HG02981 (cell line): ENCODE measurements around the gene ACCSL.

Experiments used
- ATAC-seq: cut with Tn5 transposase; IDR thresholded peaks from one replicate; pipeline ENCODE4 v1.9.1; 2021; ENCODE audit warnings: mild to moderate bottlenecking, moderate library complexity; ENCODE audit not compliant: unreplicated experiment

The ACCSL gene

DNA sequence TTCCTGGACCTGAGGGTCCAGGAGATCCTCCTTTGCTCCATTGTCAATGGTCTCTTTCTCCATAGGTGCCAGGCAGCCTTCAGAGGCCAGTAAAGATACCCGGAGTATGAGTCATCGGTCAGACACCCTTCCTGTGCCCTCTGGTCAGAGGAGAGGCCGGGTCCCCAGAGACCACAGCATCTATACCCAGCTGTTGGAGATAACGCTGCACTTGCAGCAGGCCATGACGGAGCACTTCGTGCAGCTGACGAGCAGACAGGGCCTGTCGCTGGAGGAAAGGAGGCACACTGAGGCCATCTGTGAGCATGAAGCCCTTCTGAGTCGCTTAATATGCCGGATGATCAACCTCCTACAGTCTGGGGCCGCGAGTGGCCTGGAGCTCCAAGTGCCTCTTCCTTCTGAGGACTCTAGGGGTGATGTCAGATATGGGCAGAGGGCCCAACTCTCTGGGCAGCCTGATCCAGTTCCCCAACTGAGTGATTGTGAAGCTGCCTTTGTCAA is at the start of gene ACCSL:
Gene ACCSL, plus strand, starts transcription at position 51 of the 501 bp plus-strand sequence. Its CDS starts 56 bp downstream, at position 107.
- ATAC-seq: no peak

DNA sequence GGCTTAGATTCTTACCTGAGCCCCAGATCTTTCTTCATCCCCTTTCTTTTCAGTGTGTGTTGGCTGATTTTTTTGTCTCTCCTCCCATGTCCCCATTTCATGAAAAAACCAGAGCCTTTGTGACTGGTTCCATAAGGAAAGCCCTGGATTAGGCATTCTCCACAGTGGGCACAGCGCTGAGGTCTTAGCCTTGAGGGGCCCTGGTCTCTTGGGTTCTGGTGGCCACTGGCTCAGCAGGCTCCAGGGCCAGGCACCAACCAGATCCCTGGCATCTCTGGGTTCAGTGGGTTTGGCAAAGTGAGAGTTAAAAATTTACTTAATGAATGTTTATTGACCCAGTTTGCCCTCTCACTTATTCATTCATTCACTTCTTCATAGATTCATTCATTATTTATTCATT is 49.5 kb upstream of the ACCSL start:
- ATAC-seq: no peak

DNA sequence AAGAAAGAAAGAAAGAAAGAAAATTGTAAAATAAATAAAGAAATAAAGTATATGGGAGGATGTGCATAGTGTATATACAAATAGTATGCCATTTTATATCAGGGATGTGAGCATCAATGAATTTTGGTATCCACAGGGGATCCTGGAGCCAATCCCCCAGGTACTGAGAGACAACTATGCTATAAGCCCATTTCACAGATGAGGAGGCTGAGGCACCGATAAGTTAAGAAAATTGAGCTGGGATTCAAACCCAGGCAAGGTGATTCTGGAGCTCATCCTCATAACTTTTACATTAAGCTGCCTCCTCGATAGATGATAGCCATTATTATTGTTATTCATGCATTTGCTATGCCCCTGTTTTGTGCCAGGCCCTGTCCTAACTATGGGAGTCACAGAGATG is 47.0 kb upstream of the ACCSL start:
- no peak for ATAC-seq

DNA sequence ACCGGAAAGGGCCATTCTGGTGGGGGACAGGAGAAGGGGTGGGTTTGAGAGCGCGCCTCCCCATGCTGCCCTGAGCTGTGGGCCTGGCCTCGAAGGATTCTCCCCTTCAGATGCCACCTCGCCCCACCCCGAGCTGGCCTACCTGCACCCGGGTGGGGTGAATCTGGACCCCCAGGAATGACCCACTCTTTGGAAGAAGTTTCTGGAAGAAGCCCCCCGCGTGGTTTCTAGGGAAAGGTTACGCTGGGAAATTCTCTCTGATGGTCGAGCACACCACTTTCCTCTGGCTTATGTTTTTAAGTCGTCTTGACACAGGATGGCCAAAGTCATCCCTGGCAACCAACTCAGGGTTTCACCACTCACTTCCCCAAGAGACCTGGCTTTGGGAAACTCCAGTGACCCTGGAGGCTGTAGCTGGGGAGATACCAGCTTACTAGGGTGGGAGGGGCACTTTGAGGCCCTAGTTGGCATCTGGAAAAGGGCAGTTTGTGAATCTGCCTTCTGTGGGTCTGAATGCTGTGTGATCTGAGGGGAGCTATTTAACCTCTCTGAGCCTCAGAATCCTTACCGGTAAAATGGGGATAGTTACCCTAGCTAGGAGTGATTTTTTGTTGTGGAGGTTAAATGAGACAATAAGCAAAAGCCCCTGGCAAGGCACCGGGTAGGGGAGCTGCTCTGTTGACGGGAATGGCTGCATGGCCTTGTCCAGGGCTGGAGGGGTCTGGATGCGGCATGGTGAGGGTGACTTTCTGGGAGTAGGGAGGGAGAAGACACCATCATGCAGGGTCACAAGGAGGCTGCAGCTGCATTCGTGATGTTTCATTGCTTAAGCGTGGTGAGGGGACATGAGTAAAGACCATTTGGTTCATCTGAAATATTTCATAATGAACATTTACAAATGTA is 45.3 kb upstream of the ACCSL start:
- ATAC-seq: no peak

DNA sequence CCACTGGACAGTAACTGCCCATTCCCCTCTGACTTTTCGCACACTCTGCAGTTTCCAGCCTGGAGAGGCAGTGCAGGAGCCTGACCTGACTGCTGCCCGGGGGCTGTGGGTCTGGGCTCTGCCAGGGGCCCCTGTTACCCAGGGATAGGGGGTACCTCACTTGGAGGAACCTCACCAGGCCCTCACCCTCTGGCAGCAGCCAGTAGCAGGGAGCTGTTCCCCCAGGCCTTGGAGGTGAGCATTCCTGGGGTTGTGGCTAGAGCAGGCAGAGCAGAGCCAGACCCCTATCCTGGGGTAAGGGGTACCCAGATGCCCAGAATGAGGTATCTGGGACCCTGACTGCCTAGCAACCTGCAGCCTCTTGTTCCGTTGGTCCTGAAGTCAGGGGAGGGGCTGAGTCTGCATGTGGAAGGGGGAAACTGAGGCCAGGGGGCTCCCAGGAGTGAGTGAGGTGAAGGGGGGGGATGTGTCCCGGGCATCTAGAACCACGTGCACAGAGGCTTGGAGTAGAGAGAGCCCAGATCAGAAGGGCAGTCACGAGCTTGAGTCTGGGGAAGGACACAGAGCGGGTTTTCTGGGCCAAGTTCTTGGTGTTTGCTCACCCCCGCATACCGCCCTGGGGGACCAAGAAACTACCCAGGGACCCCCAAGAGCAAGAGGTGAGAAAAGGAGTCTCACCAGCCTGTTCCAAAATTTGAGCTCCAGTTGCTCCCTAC is 43.9 kb upstream of the ACCSL start:
- no peak for ATAC-seq

DNA sequence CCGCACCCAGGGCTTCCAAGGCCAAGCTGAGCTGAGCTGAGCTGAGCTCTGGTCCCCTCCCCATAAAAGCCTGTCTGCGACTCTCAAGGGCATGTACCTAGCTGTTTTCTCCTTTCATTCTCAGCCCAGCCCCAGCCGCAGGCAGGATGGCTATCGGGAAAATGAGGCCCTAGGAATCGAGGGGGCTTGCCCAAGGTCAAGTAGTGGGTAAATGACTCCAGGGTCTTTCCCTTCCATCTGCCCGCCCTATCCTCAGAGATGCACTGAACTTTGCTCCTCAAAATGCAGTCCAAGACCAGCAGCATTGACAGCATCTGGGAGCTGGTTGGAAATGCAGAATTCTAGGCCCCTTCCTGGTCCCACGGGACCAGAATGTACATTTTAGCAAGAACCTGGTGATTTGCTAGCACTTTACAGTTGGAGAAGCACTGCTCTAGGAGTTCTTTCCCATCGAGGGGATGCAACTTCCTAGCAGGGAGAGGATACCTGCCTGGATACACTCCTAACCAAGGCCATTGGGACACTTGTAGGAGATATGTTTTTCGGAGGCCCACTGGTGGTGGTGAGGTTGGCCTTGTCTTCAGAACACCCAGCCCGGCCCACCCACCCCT is 43.2 kb upstream of the ACCSL start:
- ATAC-seq: no peak

DNA sequence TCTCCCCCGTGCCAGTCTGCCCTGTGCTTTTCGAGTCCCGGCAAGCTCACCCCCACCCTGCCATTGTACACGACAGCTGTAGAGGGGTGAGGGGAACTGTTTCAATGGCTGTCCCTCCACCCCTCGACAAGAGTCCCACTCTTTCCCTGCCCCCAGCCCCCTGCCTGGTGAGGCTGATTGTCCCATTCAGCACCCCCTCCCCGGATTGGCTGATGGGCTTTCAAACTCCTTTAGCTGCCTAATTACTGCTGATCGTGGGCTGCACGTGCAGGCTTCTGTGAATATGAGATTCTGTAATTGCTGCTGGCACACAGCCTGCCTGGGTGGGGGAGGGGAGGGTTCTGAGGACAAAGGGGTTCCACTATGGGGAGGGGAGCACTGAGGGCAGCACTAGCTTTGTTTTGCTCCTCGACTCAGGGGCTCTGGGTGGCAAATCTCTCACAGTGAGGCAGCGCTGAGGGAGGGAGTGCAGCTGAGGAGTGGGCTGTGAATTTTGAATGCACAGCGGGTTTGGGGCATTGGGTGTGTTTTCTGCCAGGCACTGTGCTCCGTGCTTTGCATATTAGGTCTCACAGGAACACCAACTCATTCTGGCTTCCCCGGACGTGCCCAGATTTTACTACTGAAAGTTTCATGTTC is 42.6 kb upstream of the ACCSL start:
- ATAC-seq: no peak

DNA sequence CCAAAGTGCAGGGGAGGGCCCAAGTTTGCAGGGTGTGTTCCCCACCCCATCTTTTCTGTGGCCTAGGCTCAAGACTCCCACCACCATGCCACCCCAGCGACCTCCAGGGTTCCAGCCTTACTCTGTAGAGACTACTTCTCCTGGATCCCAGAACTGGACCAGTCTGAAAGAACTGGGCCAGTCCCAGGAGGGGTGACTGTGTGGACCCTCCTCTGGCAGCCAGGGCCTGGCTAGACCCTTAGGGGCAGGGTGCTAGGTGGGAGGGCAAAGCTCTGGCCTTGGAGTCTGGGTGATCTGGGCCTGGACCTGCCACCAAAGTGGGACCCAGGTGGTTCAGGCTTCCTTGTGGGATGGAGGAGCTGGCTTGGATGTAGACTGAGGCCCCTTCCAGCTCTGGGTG is 41.8 kb upstream of the ACCSL start:
- no peak for ATAC-seq

DNA sequence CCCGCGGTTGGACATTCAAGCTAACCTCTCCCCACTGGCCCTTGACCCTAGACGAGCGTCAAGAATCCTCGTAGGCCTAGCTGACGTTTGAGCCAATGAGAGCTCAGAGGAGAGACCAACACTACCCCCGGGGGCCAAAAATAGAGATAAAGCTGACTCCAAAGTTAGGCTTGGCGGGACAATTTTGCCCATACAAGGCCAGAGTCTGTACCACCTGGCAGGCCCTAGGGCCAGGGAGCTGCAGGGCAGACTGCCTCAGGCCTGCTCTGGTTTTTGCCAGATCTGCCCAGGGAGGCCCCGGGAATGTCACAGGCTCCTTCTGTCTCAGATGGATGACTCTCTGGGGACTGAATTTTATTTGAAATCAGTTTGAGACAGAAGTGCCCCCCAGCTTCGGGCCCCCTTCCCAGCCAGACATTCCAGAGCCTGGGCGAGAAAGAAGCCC is 40.8 kb upstream of the ACCSL start:
- no peak for ATAC-seq

DNA sequence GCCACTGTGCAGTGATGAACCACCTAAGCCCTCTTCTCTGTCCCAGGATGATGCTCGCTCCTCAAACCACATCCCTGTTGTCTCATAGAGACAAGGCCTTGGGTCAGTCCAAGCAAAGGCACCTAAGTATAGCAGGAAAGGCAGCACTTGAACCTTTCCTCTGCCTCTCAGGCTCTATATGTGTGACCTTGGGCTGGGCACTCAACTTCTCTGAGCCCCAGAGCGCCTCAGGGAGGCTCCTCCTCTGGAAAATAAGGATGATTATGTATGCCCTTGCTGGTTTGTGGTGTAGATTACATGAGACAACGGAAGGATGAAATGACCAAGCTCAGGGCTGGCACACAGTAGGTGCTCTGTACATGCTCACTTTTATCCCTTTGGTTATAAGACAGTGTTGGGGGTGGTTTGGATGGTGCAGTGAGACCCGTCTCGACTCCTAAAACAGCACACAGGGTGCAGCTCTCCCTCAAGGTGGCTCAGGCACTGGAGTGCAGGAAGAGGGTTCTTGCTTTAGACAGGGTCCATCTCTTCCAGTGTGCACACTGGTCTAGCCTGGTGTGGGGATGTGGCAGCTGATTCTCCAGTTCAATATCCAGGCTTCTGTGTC is 40.2 kb upstream of the ACCSL start:
- ATAC-seq: no peak

DNA sequence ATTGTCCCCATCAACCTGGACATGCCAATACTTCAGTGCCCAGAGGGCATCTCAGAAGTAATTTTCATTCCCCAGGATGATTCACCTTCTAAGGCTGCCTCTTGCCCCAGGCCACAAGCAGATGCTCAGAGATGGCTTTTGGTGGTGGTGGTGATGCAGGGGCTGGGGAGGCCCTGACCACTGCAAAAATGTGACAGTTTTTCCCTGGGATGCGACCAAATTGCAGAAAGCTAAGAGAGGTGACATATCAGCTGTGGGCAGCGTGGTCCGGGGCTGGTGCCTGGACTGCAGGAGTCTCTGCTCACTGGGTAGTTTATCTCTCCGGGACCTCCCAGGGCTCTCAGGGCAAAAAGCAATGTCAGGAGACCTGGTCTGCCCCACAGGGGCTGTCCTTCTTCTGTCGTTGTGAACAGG is 39.7 kb upstream of the ACCSL start:
- ATAC-seq: no peak

DNA sequence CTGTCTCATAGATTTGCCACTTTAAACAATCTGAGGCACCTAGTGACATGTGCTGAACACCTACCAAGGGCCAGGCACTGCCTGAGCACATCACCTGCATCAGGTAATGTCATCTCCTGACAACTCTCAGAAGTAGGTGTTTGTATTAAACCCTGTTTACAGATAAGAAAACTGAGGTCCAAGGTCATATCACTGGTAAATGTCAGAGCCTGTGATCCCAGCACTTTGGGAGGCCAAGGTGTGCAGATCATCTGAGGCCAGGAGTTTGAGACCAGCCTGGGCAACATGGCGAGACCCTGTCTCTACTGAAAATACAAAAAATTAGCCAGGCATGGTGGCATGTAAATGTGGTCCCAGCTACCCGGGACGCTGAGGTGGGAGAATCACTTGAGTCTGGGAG is 39.1 kb upstream of the ACCSL start:
- ATAC-seq: no peak

DNA sequence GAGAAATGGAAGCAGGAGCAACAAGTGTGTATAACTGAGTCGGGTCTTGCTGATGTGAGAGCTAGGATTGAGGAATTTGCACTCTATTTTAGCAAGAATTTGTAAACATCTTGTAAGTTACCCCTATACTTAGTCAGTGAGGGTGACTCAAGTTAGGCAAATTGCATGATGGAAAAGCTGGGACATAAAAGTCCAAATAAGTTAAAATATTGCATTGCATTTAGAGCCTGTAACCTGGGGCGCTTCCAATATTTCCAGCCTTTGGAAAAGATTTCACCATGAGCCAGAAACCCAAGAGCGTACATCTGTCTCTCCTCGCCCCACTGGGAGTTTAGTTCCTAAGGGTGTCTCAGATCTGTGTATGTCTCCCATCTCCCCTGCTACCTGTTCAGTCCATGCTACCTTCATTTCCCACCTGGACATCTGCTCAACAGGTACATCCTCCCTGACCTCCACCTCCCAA is 37.0 kb upstream of the ACCSL start:
- no peak for ATAC-seq

DNA sequence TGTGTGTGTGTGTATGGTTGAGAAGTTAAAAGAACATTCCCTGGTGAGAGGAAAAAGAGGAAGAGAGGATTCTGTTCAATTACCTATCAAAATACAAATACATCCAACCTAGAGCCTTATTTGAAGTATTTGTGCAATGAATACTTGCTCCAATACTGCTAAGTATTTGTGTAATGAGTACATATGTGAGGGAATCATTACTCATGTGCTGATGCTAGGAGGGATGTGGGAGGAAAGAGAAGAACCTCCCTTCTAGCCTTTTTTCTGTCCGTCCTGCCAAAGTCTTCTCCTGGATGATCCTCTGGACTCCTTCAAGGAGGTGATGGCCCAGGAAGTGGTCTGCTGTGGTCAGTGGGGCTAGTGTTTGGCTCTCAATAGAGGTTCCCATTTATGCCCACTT is 36.0 kb upstream of the ACCSL start:
- no peak for ATAC-seq

DNA sequence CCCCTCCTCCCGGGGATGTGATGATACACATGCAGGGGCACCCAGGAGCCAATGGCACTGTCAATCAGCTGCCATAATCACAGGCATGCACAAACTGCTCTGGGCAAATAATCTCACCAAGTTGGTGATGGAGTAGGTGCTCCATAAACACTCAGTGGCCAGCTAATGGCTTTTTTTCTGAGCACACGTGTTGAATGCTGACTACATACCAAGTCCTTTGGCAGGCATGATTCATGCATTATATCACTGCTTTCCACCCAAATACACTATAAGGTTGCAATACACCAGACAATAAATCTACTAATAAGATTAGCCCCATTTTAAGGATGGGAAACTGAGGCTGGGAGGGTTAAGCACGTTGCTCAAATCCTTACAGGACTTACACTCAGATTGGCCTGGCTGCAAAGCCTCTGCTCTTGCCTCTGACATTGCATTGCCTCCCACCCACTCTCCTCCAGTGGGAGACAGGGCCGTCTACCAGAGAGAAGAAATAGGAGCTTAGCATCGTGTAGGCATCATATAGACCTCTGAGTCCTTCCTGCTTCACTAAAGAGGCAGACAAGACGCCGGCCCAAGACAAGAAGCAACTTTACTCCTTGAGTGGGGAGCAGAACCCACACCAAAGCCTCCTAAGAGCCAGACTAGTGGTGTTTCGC is 32.7 kb upstream of the ACCSL start:
- no peak for ATAC-seq

DNA sequence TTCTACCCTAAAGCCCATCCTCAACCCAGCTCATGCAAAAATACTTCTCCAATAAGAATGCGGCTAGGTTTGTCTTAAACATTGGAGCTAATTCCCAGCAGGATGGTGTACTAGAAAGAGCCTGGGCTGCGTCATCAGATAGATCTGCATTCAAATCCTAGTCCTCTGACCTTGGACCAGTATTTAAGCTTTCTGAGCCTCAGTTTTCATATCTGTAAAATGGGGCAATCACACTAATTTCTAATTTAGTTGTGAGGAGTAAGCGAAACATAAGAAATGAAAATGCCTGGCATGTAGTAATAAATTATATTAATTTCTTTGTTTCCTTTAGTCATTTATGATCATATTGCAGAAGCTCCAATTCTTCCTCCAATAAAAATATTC is 32.2 kb upstream of the ACCSL start:
- ATAC-seq: no peak

DNA sequence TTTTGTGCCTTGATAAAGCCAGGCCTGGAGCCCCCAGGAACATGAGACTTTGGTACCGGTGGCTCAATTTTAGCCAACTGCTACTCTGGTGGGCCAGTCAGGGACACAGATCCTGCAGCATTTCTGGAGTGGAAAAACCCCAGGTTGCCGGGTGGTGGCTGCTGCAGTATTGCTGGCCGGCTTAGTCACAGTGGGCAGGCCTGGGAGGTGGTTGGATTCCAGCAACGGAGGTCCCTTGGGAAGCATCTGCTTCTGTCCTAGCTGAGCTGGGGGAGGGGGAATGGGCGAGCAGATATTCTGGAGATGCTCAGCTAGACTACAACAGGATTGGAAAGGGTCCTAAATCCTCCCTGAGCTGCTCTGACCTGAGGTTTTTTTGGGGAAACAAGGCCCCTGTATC is 31.6 kb upstream of the ACCSL start:
- no peak for ATAC-seq

DNA sequence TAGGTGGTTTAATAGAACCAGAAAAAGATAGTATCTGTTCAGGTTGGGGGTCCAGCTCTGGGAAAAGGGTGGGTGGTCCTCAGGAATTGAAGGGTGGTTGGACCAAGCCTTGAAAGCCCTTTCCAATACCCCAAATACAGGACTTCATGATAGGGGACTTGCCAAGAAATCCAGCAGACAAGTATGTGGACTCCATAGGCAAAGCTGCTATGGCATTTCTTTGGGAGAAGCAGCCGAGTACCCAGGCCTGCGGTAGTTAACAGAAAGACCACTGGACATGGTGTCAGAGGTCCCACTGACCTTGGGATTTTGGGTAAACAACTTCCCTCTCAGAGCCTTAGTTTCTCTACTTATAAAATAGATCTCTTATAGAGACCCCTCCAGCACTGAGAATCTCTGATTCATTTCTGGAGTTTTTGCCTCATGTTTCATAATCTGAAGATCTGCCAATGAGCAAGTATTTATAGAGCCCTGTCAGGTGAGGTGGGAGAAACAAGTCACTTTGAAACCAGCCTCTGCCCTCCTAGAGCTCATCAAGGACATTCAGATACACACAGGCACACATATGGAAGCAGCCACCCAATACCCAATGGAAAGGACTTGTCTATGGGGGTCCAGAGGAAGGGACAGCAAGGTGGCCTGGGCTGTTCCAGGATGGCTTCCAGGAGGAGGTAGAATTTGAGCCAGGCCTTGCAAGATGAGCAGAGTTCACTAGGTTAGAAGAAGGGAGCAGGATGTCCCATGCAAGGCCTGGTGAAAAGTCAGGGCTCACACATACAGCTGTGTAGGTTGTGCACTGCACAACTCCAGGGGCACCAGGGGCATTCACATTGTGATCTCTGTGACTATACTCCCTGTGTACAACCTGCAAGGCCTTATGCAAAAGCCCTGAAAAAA is 31.0 kb upstream of the ACCSL start:
- ATAC-seq: no peak
